Measurements from ENCODE around the gene MAP3K20.
"Not testable (repeated sequence)": the region's sequence is repeated elsewhere in the genome, so short reads cannot be mapped to it uniquely, and the experiment has no call there.

The MAP3K20 gene

DNA sequence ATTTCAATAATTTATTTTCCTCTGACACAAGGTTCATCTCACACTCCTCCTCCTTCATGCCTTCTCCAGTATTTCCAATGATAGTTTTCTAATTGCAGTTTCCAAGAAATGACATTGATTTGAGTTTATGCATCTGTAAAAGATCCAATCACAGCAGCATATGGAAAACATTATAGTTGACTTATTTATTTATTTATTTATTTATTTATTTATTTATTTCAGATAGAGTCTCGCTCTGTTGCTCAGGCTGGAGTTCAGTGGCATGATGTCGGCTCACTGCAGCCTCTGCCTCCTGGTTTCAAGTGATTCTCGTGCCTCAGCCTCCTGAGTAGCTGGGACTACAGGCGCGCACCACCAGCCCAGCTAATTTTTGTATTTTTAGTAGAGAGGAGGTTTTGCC lies 52.5 kb downstream of the MAP3K20 start:
- not testable (repeated sequence) for DNase-seq

DNA sequence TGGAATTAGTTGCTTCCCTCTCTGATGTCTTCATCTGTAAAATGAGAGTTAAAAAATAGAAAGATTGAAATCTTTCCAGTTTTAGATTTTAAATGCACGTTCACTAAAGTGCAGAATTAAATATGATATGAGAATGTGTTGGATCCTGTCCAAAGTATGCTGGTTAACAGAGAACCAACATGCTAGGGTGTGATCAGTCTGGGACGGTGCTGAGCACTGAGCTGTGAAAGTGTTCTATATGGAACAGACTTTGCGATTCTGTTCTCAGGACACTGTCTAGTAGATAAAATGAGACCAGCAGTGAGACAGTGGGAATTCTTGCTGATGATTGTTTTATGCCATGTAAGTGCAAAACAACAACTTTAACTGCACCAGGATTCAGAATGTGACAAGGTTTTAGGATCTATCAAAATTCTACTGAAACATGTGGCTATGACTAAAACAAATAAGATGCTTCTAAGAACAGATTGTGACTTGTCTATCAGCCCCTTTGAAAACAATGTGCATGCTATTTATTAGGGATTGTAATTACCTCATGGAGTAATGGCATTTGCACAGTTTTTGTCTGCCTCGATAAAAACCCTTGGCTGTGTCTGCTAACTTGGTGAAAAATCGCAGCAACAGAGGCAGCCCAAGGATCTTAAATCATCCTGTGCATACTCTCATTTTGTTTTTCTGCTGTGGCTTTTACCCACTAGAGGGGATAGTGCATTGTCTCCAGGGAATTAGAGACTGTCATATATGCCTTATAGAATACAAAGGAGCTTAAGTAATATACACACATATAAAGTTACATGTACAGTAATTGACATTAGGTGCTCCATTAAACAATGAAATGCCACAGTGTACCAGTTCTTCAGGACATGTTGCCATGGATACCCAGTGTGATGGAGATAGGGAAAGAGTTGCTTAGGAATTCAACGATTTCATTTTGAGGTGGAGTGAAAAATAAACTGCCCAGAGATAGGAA lies 55.1 kb downstream of the MAP3K20 start:
- DNase-seq, result no peak

- DNase-seq, result no peak
Observed at GRCh38 chr2:173132531-173132930, 56.9 kb downstream of the MAP3K20 start.

GRCh38 chr2:173134703-173135102 lies 59.1 kb downstream of the MAP3K20 start:
- peak in 1 of 2 experiments; percentile 15 for DNase-seq

DNA sequence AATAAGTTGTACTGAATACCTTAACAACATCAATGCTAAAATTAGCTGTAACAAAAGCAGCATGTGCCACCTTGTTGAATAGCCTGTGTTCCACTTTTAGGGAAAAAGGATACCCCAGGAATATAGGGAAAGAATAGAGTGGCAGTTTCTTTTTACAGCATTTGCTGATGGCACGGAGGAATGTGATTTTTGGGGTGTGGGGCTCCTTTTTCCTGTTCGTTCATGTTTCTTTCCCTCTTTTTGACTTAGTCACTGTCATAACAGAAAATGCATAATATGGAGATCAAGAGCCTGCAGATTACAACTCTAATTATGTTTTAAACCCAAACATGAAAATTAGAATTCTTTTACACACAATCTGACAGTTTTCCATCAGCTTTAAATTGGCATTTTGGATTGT lies 60.4 kb downstream of the MAP3K20 start:
- DNase-seq, result no peak

DNA sequence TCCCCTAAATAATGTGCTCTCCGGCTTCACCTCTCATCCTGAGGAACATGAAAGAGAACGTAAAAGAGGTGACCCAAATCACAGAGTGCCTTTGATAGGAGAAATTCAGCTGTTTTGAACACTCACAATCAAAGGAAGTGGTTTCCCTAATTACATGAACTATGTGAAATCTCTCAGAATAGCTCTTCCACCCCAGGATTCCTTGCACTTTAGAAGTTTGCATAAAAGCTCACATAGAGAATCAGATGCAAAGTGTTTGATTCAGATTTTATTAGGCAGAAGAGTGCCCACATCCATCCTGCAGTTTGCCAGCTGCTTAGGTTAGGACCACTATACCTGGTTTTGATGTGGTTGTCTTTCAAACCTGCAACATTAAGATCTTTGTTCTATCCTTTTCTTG lies 61.0 kb downstream of the MAP3K20 start:
- DNase-seq, result no peak

DNA sequence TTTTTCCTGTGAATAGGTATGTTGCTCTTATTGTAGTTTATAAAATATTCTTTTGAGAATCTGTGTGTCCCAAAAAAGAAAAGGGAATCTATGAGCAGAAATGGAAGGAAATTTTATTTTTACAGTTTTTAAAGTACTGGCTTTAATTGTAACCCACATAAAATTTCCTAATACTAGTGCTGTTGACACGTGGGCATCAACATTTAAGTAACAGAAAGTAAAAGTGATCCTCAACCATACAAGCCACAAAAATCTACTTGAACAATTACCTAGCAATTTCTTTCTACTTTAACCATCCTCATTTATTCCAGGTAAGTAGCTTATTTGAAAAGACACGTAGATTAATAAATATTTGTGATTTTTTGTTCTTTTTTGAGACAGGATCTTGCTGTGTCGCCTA lies 62.0 kb downstream of the MAP3K20 start:
- no peak for DNase-seq

GRCh38 chr2:173138962-173139361 lies 63.3 kb downstream of the MAP3K20 start:
- no peak for DNase-seq

- DNase-seq, result no peak
Observed at GRCh38 chr2:173141666-173142065, 66.0 kb downstream of the MAP3K20 start.

- DNase-seq, result no peak
Observed at GRCh38 chr2:173145454-173145853, 69.8 kb downstream of the MAP3K20 start.

DNA sequence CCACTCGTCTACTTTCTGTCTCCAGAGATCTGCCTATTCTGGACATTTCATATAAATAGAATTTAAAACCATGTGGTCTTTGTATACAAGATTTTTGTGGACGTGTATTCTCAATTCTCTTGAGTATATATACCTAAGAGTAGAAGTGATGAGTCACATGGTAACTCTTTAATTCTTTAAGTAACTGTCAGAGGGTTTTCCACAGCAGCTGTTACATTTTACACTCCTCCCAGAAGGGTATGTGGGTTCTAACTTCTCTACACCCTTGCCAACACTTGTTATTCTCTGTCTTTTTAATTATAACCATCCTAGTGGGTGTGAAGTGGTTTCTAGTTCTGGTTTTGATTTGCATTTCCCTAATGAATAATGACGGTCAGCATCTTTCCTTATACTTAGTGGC lies 70.9 kb downstream of the MAP3K20 start:
- DNase-seq, result no peak

GRCh38 chr2:173148520-173148919 lies 72.9 kb downstream of the MAP3K20 start:
- DNase-seq, result no peak

DNA sequence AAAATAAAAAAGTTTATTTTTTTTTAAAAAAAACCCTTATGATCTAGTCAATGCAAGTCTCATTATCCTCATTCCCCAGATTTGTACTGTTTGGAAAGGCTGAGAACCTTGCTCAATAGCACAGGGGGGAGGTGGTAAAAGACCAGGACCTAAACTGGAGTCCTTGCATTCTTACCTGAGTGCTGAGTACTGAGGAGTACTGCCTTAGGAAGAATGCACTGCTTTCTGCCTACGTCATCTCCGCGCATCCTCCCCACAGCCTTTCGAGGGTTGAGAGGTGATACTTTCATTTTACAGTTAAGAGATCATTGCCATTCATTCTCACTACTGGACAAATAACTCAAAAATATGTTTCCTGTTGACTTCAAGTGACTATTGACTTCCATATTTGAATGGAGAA lies 73.8 kb downstream of the MAP3K20 start:
- DNase-seq, result peak; percentile 50 to 58

GRCh38 chr2:173150087-173150486 lies 74.4 kb downstream of the MAP3K20 start:
- no peak for DNase-seq

DNA sequence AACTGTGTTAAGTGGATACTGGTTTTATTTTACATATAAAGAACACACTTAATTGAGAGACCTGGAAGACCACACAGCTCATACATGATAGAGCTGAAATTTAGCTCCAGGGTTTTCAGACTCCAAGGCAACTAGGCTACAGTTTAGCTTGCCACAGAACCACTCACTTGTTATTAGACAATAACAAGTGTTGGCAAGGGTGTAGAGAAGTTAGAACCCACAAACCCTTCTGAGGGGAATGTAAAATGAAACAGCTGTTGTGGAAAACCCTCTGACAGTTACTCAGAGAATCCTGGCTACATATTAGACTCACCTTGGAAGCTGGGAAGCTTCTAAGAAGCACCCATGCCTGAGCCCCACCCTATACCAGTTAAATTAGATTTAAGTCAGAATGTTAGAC lies 75.3 kb downstream of the MAP3K20 start:
- DNase-seq, result no peak

- DNase-seq, result no peak
Observed at GRCh38 chr2:173151671-173152401, 76.2 kb downstream of the MAP3K20 start.

- DNase-seq, result no peak
Observed at GRCh38 chr2:173153301-173153885, 77.7 kb downstream of the MAP3K20 start.

DNA sequence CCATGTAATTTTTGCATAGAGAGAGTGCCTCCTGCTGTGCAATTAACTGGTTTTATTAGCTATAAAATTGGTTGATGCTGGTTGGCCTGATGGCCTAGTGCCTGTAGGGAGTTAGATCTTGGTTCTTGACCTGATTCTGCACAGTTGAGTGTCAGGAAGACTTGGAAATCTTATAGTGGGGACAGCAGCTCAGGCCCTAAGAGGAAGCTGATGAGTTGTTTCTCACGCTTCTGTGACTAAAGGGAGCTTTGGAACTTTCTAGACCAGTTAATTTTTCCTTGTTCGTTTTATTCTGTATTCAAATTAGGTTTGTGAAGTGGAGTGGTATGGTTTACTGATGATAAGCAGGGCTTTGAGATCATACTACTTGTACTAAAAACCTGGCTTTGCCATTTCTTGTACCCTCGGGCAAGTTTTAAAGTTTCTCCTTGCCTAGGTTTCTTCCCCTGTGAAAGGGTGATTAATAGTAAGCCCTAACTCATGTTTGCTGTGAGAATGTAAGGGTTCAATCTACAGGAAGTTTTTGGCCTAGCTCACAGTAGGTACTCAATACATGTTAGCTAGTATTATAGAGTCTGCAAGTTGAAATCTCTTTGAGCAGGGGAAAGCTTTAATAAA lies 82.1 kb downstream of the MAP3K20 start:
- no peak for DNase-seq

GRCh38 chr2:173159791-173160463 lies 84.3 kb downstream of the MAP3K20 start:
- no peak for DNase-seq

- no peak for DNase-seq
Observed at GRCh38 chr2:173160618-173161017, 85.0 kb downstream of the MAP3K20 start.

- no peak for DNase-seq
Observed at GRCh38 chr2:173161040-173161439, 85.4 kb downstream of the MAP3K20 start.

GRCh38 chr2:173161507-173161906 lies 85.9 kb downstream of the MAP3K20 start:
- DNase-seq, result no peak

GRCh38 chr2:173163357-173163756 lies 87.7 kb downstream of the MAP3K20 start:
- DNase-seq, result not testable (repeated sequence)

Data from activated CD4-positive, alpha-beta T cell treated with anti-CD3 and anti-CD28 coated beads, Interleukin-2, amount 50 U/mL, for 48 hours (primary cell).